Fibroblast of the aortic adventitia (primary cell): ENCODE measurements around the gene KCTD16. TPM values are rescaled to one million over a fixed set of nuclear protein-coding genes. Genes with fewer than 3 reads are reported as not detected.

Experiments used
- DNase-seq: peaks from one replicate; pipeline ENCODE4 v3.0.0-alpha.2; 2010; ENCODE audit warnings: low read depth
- H3K4me3 ChIP-seq: 2 replicates; pipeline ENCODE4 v1.5.1; 2011; ENCODE audit warnings: low read depth, mild to moderate bottlenecking, control low read depth, low read length, moderate library complexity
- CTCF ChIP-seq: IDR thresholded peaks from 2 replicates; pipeline ENCODE4 v1.5.1; 2011; ENCODE audit warnings: mild to moderate bottlenecking, low read length, control low read depth, inconsistent platforms; ENCODE audit not compliant: insufficient read depth
- total RNA-seq: library from RNA; depleted of rRNA; stranded (reverse); fragments of >200 nt; gene quantifications from 2 replicates; pipeline ENCODE4 v1.2.3, GENCODE V29; 2012; ENCODE audit warnings: low replicate concordance

KCTD16 gene
- total RNA-seq, 1 donor = 12.6 TPM

- DNase-seq = no peak
- no peak for TF ChIP-seq CTCF
- H3K4me3 ChIP-seq = no peak overlapping the region
Observed at GRCh38 chr5:144406442-144406841, 235.8 kb downstream of the KCTD16 start.

GRCh38 chr5:144414202-144415029, 243.7 kb downstream of the KCTD16 start:
- H3K4me3 ChIP-seq = no peak overlapping the region
- TF ChIP-seq CTCF = no peak
- DNase-seq = no peak

GRCh38 chr5:144416196-144416595, 245.5 kb downstream of the KCTD16 start:
- no peak for TF ChIP-seq CTCF

GRCh38 chr5:144418719-144419118, 248.0 kb downstream of the KCTD16 start:
- H3K4me3 ChIP-seq = no peak overlapping the region
- TF ChIP-seq CTCF = no peak
- DNase-seq = no peak

More at GRCh38 chr5:144416196-144416595, 245.5 kb downstream of the KCTD16 start:
- DNase-seq = no peak
- H3K4me3 ChIP-seq = no peak overlapping the region

GRCh38 chr5:144421411-144421810, 250.7 kb downstream of the KCTD16 start:
- TF ChIP-seq CTCF = no peak
- peak; percentile 20 for DNase-seq

GRCh38 chr5:144422018-144422727, 251.5 kb downstream of the KCTD16 start:
- DNase-seq = peak; percentile 12
- no peak overlapping the region for H3K4me3 ChIP-seq
- no peak for TF ChIP-seq CTCF

More at GRCh38 chr5:144421411-144421810, 250.7 kb downstream of the KCTD16 start:
- H3K4me3 ChIP-seq = no peak overlapping the region
